ENCODE results near the gene NEK10. TPM values are rescaled to one million over a fixed set of nuclear protein-coding genes. Genes with fewer than 3 reads are reported as not detected.
"Not testable (repeated sequence)": the region's sequence is repeated elsewhere in the genome, so short reads cannot be mapped to it uniquely, and the experiment has no call there.

NEK10 gene
- total RNA-seq, 1 donor from 2014 or later: 1.2 TPM

- H3K9me3 Mint-ChIP-seq (ENCODE audit: unreplicated experiment): no peaks in the 10 kb centered on the region
- H3K4me1 Mint-ChIP-seq (ENCODE audit: unreplicated experiment): no peaks in the 10 kb centered on the region
- H3K27me3 Mint-ChIP-seq (ENCODE audit: unreplicated experiment): no peaks in the 10 kb centered on the region
- H3K4me3 Mint-ChIP-seq (ENCODE audit: unreplicated experiment): no peak overlapping the region
- DNase-seq (ENCODE audit: low spot score): no peak
- H3K36me3 Mint-ChIP-seq (ENCODE audit: low read depth, unreplicated experiment): no peaks in the 10 kb centered on the region
- H3K27ac Mint-ChIP-seq (ENCODE audit: unreplicated experiment): no peak overlapping the region
- no peak for TF ChIP-seq CTCF (IDR thresholded peaks at IDR 0.05; ENCODE audit: unreplicated experiment)
These were observed 79.3 kb downstream of the NEK10 start for GRCh38 chr3:27289769-27290413.

GRCh38 chr3:27287052-27287451, 82.1 kb downstream of the NEK10 start:
- Mint-ChIP-seq H3K9me3 (ENCODE audit: unreplicated experiment) (no peaks in the 10 kb centered on the region), H3K27me3 (ENCODE audit: unreplicated experiment) (no peaks in the 10 kb centered on the region), H3K27ac (ENCODE audit: unreplicated experiment) (no peak overlapping the region), H3K4me1 (ENCODE audit: unreplicated experiment) (no peaks in the 10 kb centered on the region), H3K4me3 (ENCODE audit: unreplicated experiment) (no peak overlapping the region), H3K36me3 (ENCODE audit: low read depth, unreplicated experiment) (no peaks in the 10 kb centered on the region)
- no peak for TF ChIP-seq CTCF (IDR thresholded peaks at IDR 0.05; ENCODE audit: unreplicated experiment)
- DNase-seq (ENCODE audit: low spot score): no peak

GRCh38 chr3:27286467-27286866, 82.7 kb downstream of the NEK10 start:
- not testable (repeated sequence) for DNase-seq (ENCODE audit: low spot score); H3K27ac Mint-ChIP-seq (ENCODE audit: unreplicated experiment); H3K27me3 Mint-ChIP-seq (ENCODE audit: unreplicated experiment); H3K4me1 Mint-ChIP-seq (ENCODE audit: unreplicated experiment); H3K4me3 Mint-ChIP-seq (ENCODE audit: unreplicated experiment); H3K36me3 Mint-ChIP-seq (ENCODE audit: low read depth, unreplicated experiment); H3K9me3 Mint-ChIP-seq (ENCODE audit: unreplicated experiment)

- no peak for TF ChIP-seq CTCF (IDR thresholded peaks at IDR 0.05; ENCODE audit: unreplicated experiment)
These were observed 83.5 kb downstream of the NEK10 start for GRCh38 chr3:27285668-27286067.

GRCh38 chr3:27281671-27282150, 87.5 kb downstream of the NEK10 start:
- Mint-ChIP-seq H3K36me3 (ENCODE audit: low read depth, unreplicated experiment) (no peaks in the 10 kb centered on the region), H3K9me3 (ENCODE audit: unreplicated experiment) (no peaks in the 10 kb centered on the region), H3K27ac (ENCODE audit: unreplicated experiment) (no peak overlapping the region), H3K27me3 (ENCODE audit: unreplicated experiment) (no peaks in the 10 kb centered on the region), H3K4me3 (ENCODE audit: unreplicated experiment) (no peak overlapping the region), H3K4me1 (ENCODE audit: unreplicated experiment) (no peaks in the 10 kb centered on the region)
- no peak for DNase-seq (ENCODE audit: low spot score)
- TF ChIP-seq CTCF (IDR thresholded peaks at IDR 0.05; ENCODE audit: unreplicated experiment): no peak

More at GRCh38 chr3:27285668-27286067, 83.5 kb downstream of the NEK10 start:
- Mint-ChIP-seq H3K4me1 (ENCODE audit: unreplicated experiment) (no peaks in the 10 kb centered on the region), H3K36me3 (ENCODE audit: low read depth, unreplicated experiment) (no peaks in the 10 kb centered on the region), H3K27me3 (ENCODE audit: unreplicated experiment) (no peaks in the 10 kb centered on the region), H3K4me3 (ENCODE audit: unreplicated experiment) (no peak overlapping the region), H3K27ac (ENCODE audit: unreplicated experiment) (no peak overlapping the region), H3K9me3 (ENCODE audit: unreplicated experiment) (no peaks in the 10 kb centered on the region)
- DNase-seq (ENCODE audit: low spot score): no peak

Measured in endothelial cell (in vitro differentiated cells).